CD4-positive, alpha-beta T cell treated with Interleukin-21 for 1 hour (primary cell): ENCODE results near the gene DENND1A.

ENCODE experiments used
- DNase-seq: peaks from one replicate; pipeline ENCODE4 v3.0.0-alpha.2; 2020

DENND1A gene

GRCh38 chr9:123420592-123421111 lies 509.3 kb downstream of the DENND1A start:
- DNase-seq, result no peak

GRCh38 chr9:123419721-123420591 lies 510.0 kb downstream of the DENND1A start:
- no peak for DNase-seq

- no peak for DNase-seq
These were observed 510.8 kb downstream of the DENND1A start for GRCh38 chr9:123419091-123419490.

GRCh38 chr9:123418506-123418905 lies 511.4 kb downstream of the DENND1A start:
- no peak for DNase-seq

- no peak for DNase-seq
These were observed 511.9 kb downstream of the DENND1A start for GRCh38 chr9:123418052-123418430.

GRCh38 chr9:123417289-123418051 lies 512.5 kb downstream of the DENND1A start:
- no peak for DNase-seq

GRCh38 chr9:123416176-123416575 lies 513.8 kb downstream of the DENND1A start:
- DNase-seq, result no peak

GRCh38 chr9:123414936-123415930 lies 514.7 kb downstream of the DENND1A start:
- DNase-seq, result no peak

DNA sequence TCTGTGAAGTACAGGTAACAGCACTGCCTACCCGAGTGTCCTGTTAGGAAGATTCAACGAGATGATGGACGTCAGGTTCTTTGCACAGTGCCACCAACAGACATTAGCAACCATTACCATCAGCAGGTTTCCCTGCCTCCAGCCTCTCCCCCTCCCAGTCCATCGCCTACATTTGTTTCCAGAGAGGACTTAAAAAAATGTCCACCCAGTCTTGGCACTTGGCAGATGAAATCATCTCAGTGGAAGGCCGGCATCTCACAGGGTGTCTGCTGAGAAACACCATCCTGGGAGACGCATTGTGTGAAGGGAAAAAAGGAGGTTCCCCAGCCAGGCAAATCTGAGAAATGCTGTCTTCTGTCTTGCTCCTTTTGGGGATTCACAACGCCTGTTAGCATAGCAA lies 515.7 kb downstream of the DENND1A start:
- no peak for DNase-seq

DNA sequence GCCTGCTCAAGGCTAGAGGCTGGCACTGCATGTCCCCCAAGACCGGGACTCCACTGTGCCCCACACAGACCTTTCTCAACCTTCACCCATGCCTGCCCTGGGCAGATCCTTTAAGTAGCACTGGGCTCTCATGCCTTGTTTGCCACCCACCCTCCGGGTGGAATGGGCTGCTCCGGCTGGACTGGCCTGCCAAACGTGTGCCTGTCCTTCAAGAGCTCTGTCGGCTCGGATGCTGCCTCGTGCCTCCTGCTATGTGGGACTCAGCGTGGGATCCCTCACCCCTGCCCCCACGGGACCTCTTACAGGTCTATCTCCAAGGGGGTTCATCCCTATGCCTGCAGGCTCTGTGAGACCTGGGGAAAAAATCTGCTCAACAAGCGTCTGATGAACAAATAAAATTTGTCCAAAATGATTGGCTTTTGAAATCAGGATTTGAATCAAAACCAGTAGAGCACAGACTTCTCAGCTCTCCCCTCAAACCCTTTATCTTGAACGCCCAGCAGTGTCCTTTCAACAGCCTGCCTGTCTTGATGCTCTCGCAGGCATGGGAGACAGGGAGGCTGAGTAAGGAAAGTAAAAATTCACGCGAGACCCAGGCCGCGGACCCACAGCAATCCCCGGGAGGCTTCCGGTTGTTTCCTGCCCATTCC lies 517.6 kb downstream of the DENND1A start:
- no peak for DNase-seq

DNA sequence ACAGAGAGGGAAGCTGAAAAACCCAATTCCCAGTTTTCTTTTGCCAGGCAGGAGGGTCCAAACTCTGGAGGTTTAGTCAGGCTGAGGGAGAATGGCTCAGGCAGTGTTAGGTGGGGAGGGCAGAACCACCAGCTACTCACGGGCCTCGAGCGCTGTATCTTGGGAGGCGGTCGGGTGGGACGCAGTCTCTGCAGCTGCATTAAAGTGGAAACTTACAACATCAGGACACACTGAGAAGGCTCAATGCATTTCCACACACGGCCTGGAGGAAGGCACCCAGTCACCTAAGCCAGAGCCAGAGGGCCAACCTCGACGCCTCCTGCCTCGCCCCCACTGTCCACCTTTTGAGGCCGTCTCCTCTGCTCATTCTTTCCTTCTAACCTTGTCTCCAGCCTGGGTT lies 518.3 kb downstream of the DENND1A start:
- no peak for DNase-seq

DNA sequence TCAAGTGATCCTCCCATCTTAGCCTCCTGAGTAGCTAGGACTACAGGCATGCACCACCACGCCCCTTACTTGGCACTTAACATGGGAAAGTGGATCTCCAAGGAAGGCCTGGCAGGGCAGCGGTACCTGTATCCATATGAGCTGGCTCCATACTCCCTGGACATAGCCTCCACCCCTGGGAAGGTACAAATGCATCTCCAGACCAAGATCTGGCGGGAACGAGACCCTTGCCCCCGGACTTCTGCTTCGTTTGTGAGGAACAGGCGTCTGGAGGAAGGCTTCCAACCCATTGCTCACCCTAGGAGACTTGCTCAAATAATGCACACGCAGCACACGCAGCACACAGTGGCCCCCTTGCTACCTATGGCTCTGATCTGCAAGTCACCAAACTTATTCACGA lies 518.7 kb downstream of the DENND1A start:
- no peak for DNase-seq

DNA sequence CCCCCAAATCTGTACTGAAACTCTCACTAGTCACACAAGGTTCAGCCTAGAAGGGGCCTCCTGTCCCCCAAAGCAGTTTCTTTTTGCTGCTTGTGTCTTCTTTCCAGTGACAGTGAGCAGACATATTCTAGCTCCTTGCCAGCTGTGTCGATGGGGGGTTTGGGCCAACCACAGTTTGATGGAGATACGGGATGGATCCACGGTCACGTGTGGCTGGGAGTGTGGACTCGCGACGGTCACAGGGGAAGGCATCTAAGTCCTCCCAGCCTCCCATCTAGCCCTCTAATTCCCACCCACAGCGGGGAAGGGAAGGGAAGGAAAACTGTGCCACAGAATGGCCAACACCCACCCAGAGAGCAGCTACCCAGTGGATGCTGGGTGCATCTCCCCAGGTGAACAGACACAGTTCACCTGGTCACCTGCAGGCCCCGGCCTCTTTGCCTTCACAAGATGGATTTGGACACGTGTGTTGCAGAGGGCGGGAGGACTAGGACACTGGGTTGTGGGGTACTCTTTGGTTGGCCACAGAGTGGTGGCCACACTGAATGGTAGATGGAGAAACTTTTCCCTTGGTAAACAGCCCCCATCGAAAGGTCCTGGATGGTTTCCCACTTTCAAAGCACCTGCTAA lies 519.5 kb downstream of the DENND1A start:
- DNase-seq, result no peak

DNA sequence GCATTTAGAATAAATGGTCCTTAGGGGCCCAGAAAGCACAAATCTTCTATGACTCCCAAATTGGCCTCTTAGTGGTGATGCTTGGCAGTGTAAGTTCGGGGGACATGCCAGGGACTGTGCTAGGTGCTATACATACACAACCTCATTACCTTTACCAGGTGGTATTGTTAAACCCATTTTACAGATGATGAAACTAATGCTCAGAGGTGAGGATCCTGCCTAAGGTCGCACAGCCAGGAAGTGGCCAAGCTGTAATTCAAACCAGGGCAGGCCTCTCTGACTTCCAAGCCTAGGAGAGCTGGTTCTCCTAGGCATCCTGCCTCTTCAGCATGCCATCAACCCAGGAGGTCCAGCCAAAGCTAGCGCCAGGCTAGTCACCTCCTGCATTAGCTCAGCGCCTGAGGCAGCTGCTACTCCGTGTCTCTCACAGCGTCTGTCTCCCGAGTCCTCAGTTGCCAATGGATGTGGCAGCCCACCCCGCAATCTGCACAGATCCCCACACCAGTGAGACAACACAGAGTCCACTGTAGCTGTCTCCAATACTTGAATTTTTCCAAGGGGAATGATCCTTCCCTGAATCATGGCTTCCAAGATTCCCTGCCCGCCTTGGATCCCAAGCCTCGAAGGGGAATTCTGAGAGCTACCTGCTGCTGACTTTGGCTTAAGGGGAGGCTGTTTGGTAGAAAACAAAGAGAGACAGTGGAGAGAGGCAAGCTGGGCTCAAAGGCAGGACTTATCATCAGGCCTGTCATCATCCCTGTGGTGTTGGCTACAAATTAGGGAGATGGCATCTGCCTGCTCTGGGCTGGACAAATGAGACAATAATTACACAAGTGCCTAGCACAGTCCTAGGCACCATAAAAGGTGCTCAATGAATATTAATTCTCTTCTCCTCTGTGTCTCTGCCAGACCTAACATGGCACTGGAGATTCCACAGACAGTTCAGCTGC lies 521.3 kb downstream of the DENND1A start:
- no peak for DNase-seq

DNA sequence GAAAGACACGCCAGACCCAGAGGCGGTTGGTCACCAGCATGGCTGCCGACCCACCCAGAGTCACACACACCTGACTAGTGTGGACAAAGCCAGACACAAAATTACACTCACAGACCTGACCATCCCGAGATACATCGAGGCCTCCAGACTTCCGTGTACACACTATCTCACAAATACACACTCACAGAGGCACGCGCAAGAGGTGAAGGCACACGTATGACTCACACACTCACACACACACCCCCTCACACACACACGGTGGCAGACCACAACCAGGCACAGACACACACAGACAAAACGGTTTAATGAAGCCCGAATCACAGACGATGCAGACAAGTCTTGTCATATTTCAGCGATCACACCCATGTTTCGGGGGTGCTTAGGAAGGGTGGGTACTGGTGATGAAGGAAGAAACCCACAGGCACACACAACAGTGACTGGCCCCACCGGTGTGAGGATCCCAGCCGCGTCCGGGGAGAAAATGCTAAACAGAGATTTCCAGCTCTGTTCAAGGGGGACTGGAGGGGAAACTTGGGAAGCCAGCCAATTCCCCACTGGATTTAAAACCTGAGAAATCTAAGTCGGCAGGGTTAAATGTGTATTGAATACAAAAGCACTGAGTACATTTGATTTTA lies 522.6 kb downstream of the DENND1A start:
- no peak for DNase-seq

- no peak for DNase-seq
These were observed 523.2 kb downstream of the DENND1A start for GRCh38 chr9:123406691-123407216.

DNA sequence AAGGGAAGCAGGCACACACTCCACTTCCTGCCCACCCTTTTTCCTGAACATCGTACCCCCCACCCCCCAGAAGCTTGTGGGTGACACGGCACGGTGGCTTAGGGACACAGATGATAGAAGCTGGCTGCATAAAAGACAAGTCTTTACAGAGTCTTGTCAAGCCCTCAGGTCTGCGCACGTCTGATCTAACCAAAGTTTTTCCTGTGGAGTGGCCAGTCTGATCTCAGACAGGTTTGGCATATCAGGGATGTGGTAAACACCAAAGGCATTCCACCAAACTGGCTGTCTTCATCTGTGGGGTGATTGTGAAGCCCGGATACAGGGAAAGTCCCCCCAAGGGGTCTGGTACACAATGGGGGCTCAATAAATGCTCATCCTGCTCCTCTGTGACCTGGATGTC lies 523.9 kb downstream of the DENND1A start:
- DNase-seq, result no peak

DNA sequence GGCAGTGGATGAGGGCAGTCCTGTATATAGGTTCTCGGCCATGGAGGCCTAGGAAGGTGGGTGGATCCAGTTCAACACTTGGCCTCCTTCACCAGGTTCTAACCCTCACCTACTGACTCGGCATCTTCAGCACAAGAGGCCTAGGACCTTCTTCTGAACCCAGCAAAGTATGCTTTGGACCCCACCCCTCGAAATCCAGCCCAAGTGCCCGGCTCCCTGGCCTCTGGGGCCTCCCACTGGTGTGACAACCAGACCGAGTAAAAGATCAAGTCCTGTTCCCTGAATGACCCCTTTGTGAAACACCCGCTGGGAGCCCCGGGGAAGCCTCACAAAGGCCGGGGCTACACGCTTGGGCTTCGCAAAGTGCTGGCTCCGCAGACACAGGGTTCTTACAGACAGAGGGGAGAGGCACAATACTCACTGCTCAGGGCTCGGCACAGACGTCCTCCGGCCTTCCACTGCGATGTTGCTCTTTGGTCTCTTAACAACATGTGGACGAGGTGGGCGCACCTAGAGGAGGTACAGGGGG lies 526.9 kb downstream of the DENND1A start:
- DNase-seq, result no peak

- no peak for DNase-seq
These were observed 527.9 kb downstream of the DENND1A start for GRCh38 chr9:123401879-123402513.
